ENCODE data around the gene CNTNAP2.

DNA sequence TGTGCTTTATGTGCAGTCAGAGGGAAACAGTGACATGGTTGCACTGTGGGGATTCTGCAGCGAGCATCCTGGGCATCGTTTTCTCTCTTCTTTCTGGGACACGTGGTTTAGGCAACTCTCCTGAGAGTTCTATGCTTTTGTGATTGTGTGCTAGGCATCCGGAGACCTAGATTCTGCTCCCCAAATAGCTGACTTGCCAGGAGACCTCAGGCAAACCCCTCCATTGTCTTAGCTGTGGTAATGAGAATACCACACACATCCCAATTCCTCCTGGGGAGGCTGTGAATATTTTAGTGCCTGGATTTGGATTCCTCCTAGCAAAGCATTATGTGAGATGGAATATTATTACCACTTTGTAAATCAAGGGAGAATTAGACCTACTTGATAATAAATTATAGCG is 1862.0 kb downstream of the CNTNAP2 start:
- no peak for TF ChIP-seq POLR2A (IDR thresholded peaks at IDR 0.05)
- TF ChIP-seq, protein P1, sequence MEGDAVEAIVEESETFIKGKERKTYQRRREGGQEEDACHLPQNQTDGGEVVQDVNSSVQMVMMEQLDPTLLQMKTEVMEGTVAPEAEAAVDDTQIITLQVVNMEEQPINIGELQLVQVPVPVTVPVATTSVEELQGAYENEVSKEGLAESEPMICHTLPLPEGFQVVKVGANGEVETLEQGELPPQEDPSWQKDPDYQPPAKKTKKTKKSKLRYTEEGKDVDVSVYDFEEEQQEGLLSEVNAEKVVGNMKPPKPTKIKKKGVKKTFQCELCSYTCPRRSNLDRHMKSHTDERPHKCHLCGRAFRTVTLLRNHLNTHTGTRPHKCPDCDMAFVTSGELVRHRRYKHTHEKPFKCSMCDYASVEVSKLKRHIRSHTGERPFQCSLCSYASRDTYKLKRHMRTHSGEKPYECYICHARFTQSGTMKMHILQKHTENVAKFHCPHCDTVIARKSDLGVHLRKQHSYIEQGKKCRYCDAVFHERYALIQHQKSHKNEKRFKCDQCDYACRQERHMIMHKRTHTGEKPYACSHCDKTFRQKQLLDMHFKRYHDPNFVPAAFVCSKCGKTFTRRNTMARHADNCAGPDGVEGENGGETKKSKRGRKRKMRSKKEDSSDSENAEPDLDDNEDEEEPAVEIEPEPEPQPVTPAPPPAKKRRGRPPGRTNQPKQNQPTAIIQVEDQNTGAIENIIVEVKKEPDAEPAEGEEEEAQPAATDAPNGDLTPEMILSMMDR (IDR thresholded peaks at IDR 0.05 in 4 of 5, conservative IDR thresholded peaks at IDR 0.05 in 1 of 5), result no peak

Measured in gastrocnemius medialis (tissue), 4 donors.